OCI-LY1 (cell line): Measurements from ENCODE around the gene RLN3.
A peak's percentile ranks its signal among the peaks of the same experiment; 100 is the strongest.
"Not testable (repeated sequence)": the region's sequence is repeated elsewhere in the genome, so short reads cannot be mapped to it uniquely, and the experiment has no call there.

Experiments used
- H2AFZ ChIP-seq: fragments of 200-600 bp; sonication (generic), shearing (Covaris generic); 2 replicates; pipeline ENCODE4 v1.6.0; 2014; ENCODE audit warnings: antibody characterized with exemption, mild to moderate bottlenecking, low read length
- H3F3A ChIP-seq: fragments of 200-600 bp; sonication (generic), shearing (Covaris generic); 2 replicates; pipeline ENCODE4 v1.6.0; 2014; ENCODE audit warnings: mild to moderate bottlenecking, antibody characterized with exemption, low read length, moderate library complexity; ENCODE audit not compliant: insufficient read depth
- H3K27ac ChIP-seq: fragments of 200-600 bp; sonication (generic); 2 replicates; pipeline ENCODE4 v1.5.1; 2014; ENCODE audit warnings: low read length, mixed run types, mild to moderate bottlenecking, low read depth; ENCODE audit not compliant: poor library complexity, severe bottlenecking
- H3K27me3 ChIP-seq: fragments of 200-600 bp; sonication (generic); 2 replicates; pipeline ENCODE4 v1.6.0; 2014; ENCODE audit warnings: antibody characterized with exemption, mild to moderate bottlenecking, low read length, moderate library complexity; ENCODE audit not compliant: insufficient read depth
- H3K36me3 ChIP-seq: fragments of 200-600 bp; sonication (generic); 2 replicates; pipeline ENCODE4 v1.6.1; 2014; ENCODE audit warnings: mild to moderate bottlenecking, antibody characterized with exemption, low read length, moderate library complexity, mixed read lengths; ENCODE audit not compliant: insufficient read depth
- H3K4me1 ChIP-seq: fragments of 200-600 bp; sonication (generic); 2 replicates; pipeline ENCODE4 v1.5.1; 2014; ENCODE audit warnings: mild to moderate bottlenecking, low read length, moderate library complexity; ENCODE audit not compliant: insufficient read depth, severe bottlenecking
- H3K4me2 ChIP-seq: fragments of 200-600 bp; sonication (generic), shearing (Covaris generic); 2 replicates; pipeline ENCODE4 v1.6.1; 2014; ENCODE audit warnings: low read length
- H3K4me3 ChIP-seq: fragments of 200-600 bp; sonication (generic); 2 replicates; pipeline ENCODE4 v1.5.1; 2014; ENCODE audit warnings: low read length, low read depth, mild to moderate bottlenecking, mixed read lengths; ENCODE audit not compliant: poor library complexity, severe bottlenecking
- H3K79me2 ChIP-seq: fragments of 200-600 bp; shearing (Covaris generic); 2 replicates; pipeline ENCODE4 v1.6.1; 2016; ENCODE audit warnings: mixed run types, low read length, mixed read lengths; ENCODE audit not compliant: insufficient read depth
- H3K9ac ChIP-seq: fragments of 200-600 bp; sonication (generic), shearing (Covaris generic); 2 replicates; pipeline ENCODE4 v1.6.1; 2014; ENCODE audit warnings: mild to moderate bottlenecking, low read length, mixed read lengths
- H3K9me2 ChIP-seq: fragments of 200-600 bp; sonication (generic), shearing (Covaris generic); 2 replicates; pipeline ENCODE4 v1.6.1; 2014; ENCODE audit warnings: low read depth, mild to moderate bottlenecking, low read length, mixed read lengths
- H3K9me3 ChIP-seq: fragments of 200-600 bp; shearing (Covaris generic); 2 replicates; pipeline ENCODE4 v1.6.1; 2014; ENCODE audit warnings: low read length, mixed read lengths
- H4K20me1 ChIP-seq: fragments of 200-600 bp; sonication (generic), shearing (Covaris generic); 2 replicates; pipeline ENCODE4 v1.6.0; 2016; ENCODE audit warnings: mild to moderate bottlenecking, low read length; ENCODE audit not compliant: insufficient read depth
- CTCF ChIP-seq: fragments of 200-600 bp; sonication (generic), shearing (Covaris generic); IDR thresholded peaks from 2 replicates; pipeline ENCODE4 v1.5.1; 2017; ENCODE audit warnings: mild to moderate bottlenecking, antibody characterized with exemption, low read length, moderate library complexity, mixed read lengths
- EZH2 ChIP-seq: fragments of 200-600 bp; sonication (generic), shearing (Covaris generic); IDR thresholded peaks from 2 replicates; pipeline ENCODE4 v1.8.0; 2017; ENCODE audit warnings: borderline replicate concordance, mixed run types, mild to moderate bottlenecking, antibody characterized with exemption, low read length, moderate library complexity, mixed read lengths

Gene RLN3

GRCh38 chr19:14042659-14043608 is 15.0 kb downstream of the RLN3 start:
- H4K20me1 ChIP-seq, H3K9ac ChIP-seq, H3K79me2 ChIP-seq, H3K4me3 ChIP-seq, H3K27ac ChIP-seq, H3K9me3 ChIP-seq, H2AFZ ChIP-seq, H3K4me1 ChIP-seq, H3K4me2 ChIP-seq, H3F3A ChIP-seq, H3K27me3 ChIP-seq, H3K9me2 ChIP-seq, H3K36me3 ChIP-seq: not testable (repeated sequence)
- TF ChIP-seq CTCF: peak; percentile 65

GRCh38 chr19:14047866-14048265 is 19.9 kb downstream of the RLN3 start:
- not testable (repeated sequence) for H3K9me2 ChIP-seq, H4K20me1 ChIP-seq, H3K27ac ChIP-seq, H3F3A ChIP-seq, H3K4me1 ChIP-seq, H3K4me3 ChIP-seq, H3K36me3 ChIP-seq, H3K79me2 ChIP-seq, H3K9ac ChIP-seq, H3K27me3 ChIP-seq, H2AFZ ChIP-seq, H3K4me2 ChIP-seq, H3K9me3 ChIP-seq

- H3K4me3 ChIP-seq: no peak overlapping the region
- no peak overlapping the region for H3K9ac ChIP-seq
- no peak overlapping the region for H2AFZ ChIP-seq
- no peaks in the 10 kb centered on the region for H3K4me1 ChIP-seq
- no peaks in the 10 kb centered on the region for H3K27me3 ChIP-seq
- no peaks in the 10 kb centered on the region for H3K9me2 ChIP-seq
- no peaks in the 10 kb centered on the region for H3K79me2 ChIP-seq
- H4K20me1 ChIP-seq: no peaks in the 10 kb centered on the region
- TF ChIP-seq EZH2: no peak
- TF ChIP-seq CTCF: peak; percentile 87
- 0 out of 2 replicates have a peak, but pooled peaks cover 3% of the 10 kb centered on the region for H3K9me3 ChIP-seq
- H3K36me3 ChIP-seq: no peaks in the 10 kb centered on the region
- no peak overlapping the region for H3K27ac ChIP-seq
- H3K4me2 ChIP-seq: no peak overlapping the region
- no peaks in the 10 kb centered on the region for H3F3A ChIP-seq
Measured at GRCh38 chr19:14048443-14049153, 20.6 kb downstream of the RLN3 start.
